ENCODE results near the gene ADGRG2. TPM values are rescaled to one million over a fixed set of nuclear protein-coding genes. Genes with fewer than 3 reads are reported as not detected.

ADGRG2 gene
- total and polyA plus RNA-seq, 2 donors (not counting 1 experiment from before 2014, with no cell fraction given) = under 0.01 to 0.05 TPM

GRCh38 chrX:18949944-18950301 is 172.3 kb downstream of the ADGRG2 start:
- no peaks in the 10 kb centered on the region for H3K9me3 ChIP-seq (ENCODE audit: control insufficient read depth, insufficient read depth, low read depth, low read length)
- H3K4me3 ChIP-seq (replicated peaks in 1 of 4; ENCODE audit: control extremely low read depth in 1 of 4, insufficient read depth in 1 of 4, low read depth in 3 of 4, low read length in 4 of 4) = no peak overlapping the region
- no peaks in the 10 kb centered on the region for H4K20me1 ChIP-seq (ENCODE audit: control insufficient read depth, extremely low read depth, insufficient read depth, low read length)
- H3K4me2 ChIP-seq (ENCODE audit: extremely low read depth, insufficient read depth, low read length) = no peak overlapping the region
- H3K4me1 ChIP-seq (ENCODE audit: control insufficient read depth, extremely low read depth, insufficient read depth, low read length) = no peaks in the 10 kb centered on the region
- no peak overlapping the region for H2AFZ ChIP-seq (ENCODE audit: low read length)
- no peak overlapping the region for H3K27ac ChIP-seq (ENCODE audit: insufficient read depth, low read length)
- no peaks in the 10 kb centered on the region for H3K36me3 ChIP-seq (ENCODE audit: control insufficient read depth, insufficient read depth, low read length)
- TF ChIP-seq EZH2 (IDR thresholded peaks at IDR 0.05; ENCODE audit: low read length, missing control alignments) = no peak
- TF ChIP-seq CTCF (conservative IDR thresholded peaks at IDR 0.05 in 1 of 2, IDR thresholded peaks at IDR 0.05 in 1 of 2; ENCODE audit: low read depth in 1 of 2, low read length in 2 of 2) = no peak
- H3K27me3 ChIP-seq (ENCODE audit: control insufficient read depth, insufficient read depth, low read length) = no peaks in the 10 kb centered on the region
- no peak for DNase-seq (ENCODE audit: low read depth in 2 of 2)
- no peaks in the 10 kb centered on the region for H3K79me2 ChIP-seq (ENCODE audit: control insufficient read depth, insufficient read depth, low read length)
- no peak overlapping the region for H3K9ac ChIP-seq (ENCODE audit: insufficient read depth, low read length)

- Histone ChIP-seq H4K20me1 (ENCODE audit: control insufficient read depth, extremely low read depth, insufficient read depth, low read length) (no peaks in the 10 kb centered on the region), H3K4me1 (ENCODE audit: control insufficient read depth, extremely low read depth, insufficient read depth, low read length) (no peaks in the 10 kb centered on the region), H3K27me3 (ENCODE audit: control insufficient read depth, insufficient read depth, low read length) (no peaks in the 10 kb centered on the region), H2AFZ (ENCODE audit: low read length) (no peak overlapping the region), H3K4me3 (replicated peaks in 1 of 4; ENCODE audit: control extremely low read depth in 1 of 4, insufficient read depth in 1 of 4, low read depth in 3 of 4, low read length in 4 of 4) (no peak overlapping the region), H3K9ac (ENCODE audit: insufficient read depth, low read length) (no peak overlapping the region), H3K36me3 (ENCODE audit: control insufficient read depth, insufficient read depth, low read length) (no peaks in the 10 kb centered on the region), H3K4me2 (ENCODE audit: extremely low read depth, insufficient read depth, low read length) (no peak overlapping the region), H3K9me3 (ENCODE audit: control insufficient read depth, insufficient read depth, low read depth, low read length) (no peaks in the 10 kb centered on the region), H3K79me2 (ENCODE audit: control insufficient read depth, insufficient read depth, low read length) (no peaks in the 10 kb centered on the region), H3K27ac (ENCODE audit: insufficient read depth, low read length) (no peak overlapping the region)
- TF ChIP-seq EZH2 (IDR thresholded peaks at IDR 0.05; ENCODE audit: low read length, missing control alignments) (no peak), CTCF (conservative IDR thresholded peaks at IDR 0.05 in 1 of 2, IDR thresholded peaks at IDR 0.05 in 1 of 2; ENCODE audit: low read depth in 1 of 2, low read length in 2 of 2) (no peak)
- DNase-seq (ENCODE audit: low read depth in 2 of 2) = no peak
These were observed 172.9 kb downstream of the ADGRG2 start for GRCh38 chrX:18949291-18949943.

GRCh38 chrX:18946611-18947010 is 175.7 kb downstream of the ADGRG2 start:
- Histone ChIP-seq H3K79me2 (ENCODE audit: control insufficient read depth, insufficient read depth, low read length) (no peaks in the 10 kb centered on the region), H3K27me3 (ENCODE audit: control insufficient read depth, insufficient read depth, low read length) (no peaks in the 10 kb centered on the region), H3K9me3 (ENCODE audit: control insufficient read depth, insufficient read depth, low read depth, low read length) (no peaks in the 10 kb centered on the region), H3K4me2 (ENCODE audit: extremely low read depth, insufficient read depth, low read length) (no peak overlapping the region), H3K4me3 (replicated peaks in 1 of 4; ENCODE audit: control extremely low read depth in 1 of 4, insufficient read depth in 1 of 4, low read depth in 3 of 4, low read length in 4 of 4) (no peak overlapping the region), H3K36me3 (ENCODE audit: control insufficient read depth, insufficient read depth, low read length) (no peaks in the 10 kb centered on the region), H4K20me1 (ENCODE audit: control insufficient read depth, extremely low read depth, insufficient read depth, low read length) (no peaks in the 10 kb centered on the region), H3K9ac (ENCODE audit: insufficient read depth, low read length) (no peak overlapping the region), H3K4me1 (ENCODE audit: control insufficient read depth, extremely low read depth, insufficient read depth, low read length) (no peaks in the 10 kb centered on the region), H2AFZ (ENCODE audit: low read length) (no peak overlapping the region), H3K27ac (ENCODE audit: insufficient read depth, low read length) (no peak overlapping the region)
- TF ChIP-seq EZH2 (IDR thresholded peaks at IDR 0.05; ENCODE audit: low read length, missing control alignments) = no peak
- TF ChIP-seq CTCF (conservative IDR thresholded peaks at IDR 0.05 in 1 of 2, IDR thresholded peaks at IDR 0.05 in 1 of 2; ENCODE audit: low read depth in 1 of 2, low read length in 2 of 2) = no peak
- no peak for DNase-seq (ENCODE audit: low read depth in 2 of 2)

Data from fibroblast of lung (primary cell).